Measurements from ENCODE around the gene TLR9.

DNA sequence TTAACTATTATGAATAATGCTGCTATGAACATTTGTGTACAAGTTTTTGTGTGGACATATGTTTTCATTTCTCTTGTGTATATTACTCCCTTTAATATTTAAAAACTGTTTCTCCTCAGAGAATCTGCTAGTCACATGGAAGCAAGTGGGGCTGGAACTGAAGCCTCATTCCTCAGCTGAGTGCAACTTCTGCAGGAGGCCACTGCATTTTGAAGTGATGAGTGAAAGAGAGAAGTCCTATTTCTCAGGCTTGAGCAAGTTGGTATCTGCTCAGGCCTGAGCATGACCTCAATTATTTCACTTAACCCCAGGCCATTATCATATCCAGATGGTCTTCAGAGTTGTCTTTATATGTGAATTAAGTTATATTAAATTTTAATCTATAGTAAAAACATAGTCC is 11.5 kb downstream of the TLR9 start:
- TF ChIP-seq POLR2AphosphoS5 (IDR thresholded peaks at IDR 0.05; ENCODE audit: insufficient read depth in 1 of 2, low read depth in 1 of 2) = no peak
- TF ChIP-seq, protein P1, sequence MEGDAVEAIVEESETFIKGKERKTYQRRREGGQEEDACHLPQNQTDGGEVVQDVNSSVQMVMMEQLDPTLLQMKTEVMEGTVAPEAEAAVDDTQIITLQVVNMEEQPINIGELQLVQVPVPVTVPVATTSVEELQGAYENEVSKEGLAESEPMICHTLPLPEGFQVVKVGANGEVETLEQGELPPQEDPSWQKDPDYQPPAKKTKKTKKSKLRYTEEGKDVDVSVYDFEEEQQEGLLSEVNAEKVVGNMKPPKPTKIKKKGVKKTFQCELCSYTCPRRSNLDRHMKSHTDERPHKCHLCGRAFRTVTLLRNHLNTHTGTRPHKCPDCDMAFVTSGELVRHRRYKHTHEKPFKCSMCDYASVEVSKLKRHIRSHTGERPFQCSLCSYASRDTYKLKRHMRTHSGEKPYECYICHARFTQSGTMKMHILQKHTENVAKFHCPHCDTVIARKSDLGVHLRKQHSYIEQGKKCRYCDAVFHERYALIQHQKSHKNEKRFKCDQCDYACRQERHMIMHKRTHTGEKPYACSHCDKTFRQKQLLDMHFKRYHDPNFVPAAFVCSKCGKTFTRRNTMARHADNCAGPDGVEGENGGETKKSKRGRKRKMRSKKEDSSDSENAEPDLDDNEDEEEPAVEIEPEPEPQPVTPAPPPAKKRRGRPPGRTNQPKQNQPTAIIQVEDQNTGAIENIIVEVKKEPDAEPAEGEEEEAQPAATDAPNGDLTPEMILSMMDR (IDR thresholded peaks at IDR 0.05) = no peak

All from vagina (tissue), 2 donors.